Activated CD4-positive, alpha-beta T cell treated with anti-CD3 and anti-CD28 coated beads, Interleukin-2, amount 10 ng/mL, durations not matched to agents 24 days and 14 days (primary cell): ENCODE measurements around the gene NEDD1. TPM values are rescaled to one million over a fixed set of nuclear protein-coding genes. Genes with fewer than 3 reads are reported as not detected.

Experiments
- DNase-seq: peaks from one replicate; pipeline ENCODE4 v3.0.0; 2022
- H3K27ac Mint-ChIP-seq: one replicate; pipeline ENCODE4 v1.8.0; 2022; ENCODE audit warnings: mild to moderate bottlenecking, mixed read lengths
- H3K27me3 Mint-ChIP-seq: one replicate; pipeline ENCODE4 v1.8.0; 2022; ENCODE audit warnings: mixed read lengths
- H3K36me3 Mint-ChIP-seq: one replicate; pipeline ENCODE4 v1.8.0; 2022; ENCODE audit warnings: low read depth, mild to moderate bottlenecking, mixed read lengths
- H3K4me1 Mint-ChIP-seq: one replicate; pipeline ENCODE4 v1.8.0; 2021; ENCODE audit warnings: mixed read lengths
- H3K4me3 Mint-ChIP-seq: one replicate; pipeline ENCODE4 v1.8.0; 2022; ENCODE audit warnings: mild to moderate bottlenecking, moderate library complexity, mixed read lengths
- H3K9me3 Mint-ChIP-seq: one replicate; pipeline ENCODE4 v1.8.0; 2021; ENCODE audit warnings: mixed read lengths
- intact Hi-C: fragments of 100-400 bp; cut with micrococcal nuclease; formaldehyde crosslinking; loops from one replicate; pipeline ENCODE4 v1.15.1; 2023
- total RNA-seq: library from RNA; stranded (reverse); gene quantifications from 2 replicates; pipeline ENCODE4 v1.2.3, GENCODE V29; 2022

NEDD1 gene
- total RNA-seq, 1 donor from 2014 or later: 58.8 TPM

DNA sequence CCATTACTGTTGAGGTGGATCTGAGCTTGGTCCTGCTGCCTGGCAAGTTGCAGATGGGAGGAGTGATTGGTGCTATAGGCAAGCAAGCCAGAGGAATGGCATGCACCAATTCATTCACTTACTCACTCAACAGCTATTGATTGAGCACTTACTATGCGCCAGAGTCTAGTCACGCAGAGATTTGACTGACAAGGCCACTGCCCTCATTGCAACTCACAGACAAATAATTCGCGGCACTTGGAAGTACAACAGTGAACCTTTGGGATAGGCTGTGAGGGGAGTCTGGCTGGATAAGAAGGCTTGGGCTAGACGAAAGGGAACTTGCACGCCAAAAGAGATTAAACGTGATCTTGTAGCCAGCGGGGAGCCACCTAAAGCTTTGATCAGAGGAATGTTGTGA is 96.2 kb downstream of the NEDD1 start:
- Mint-ChIP-seq H3K27me3 (peaks cover 12% of the 10 kb centered on the region), H3K9me3 (no peaks in the 10 kb centered on the region), H3K4me3 (no peak overlapping the region), H3K36me3 (no peaks in the 10 kb centered on the region), H3K27ac (no peak overlapping the region), H3K4me1 (no peaks in the 10 kb centered on the region)
- intact Hi-C loops: no loop called here
- DNase-seq: no peak
